OCI-LY7 (cell line): ENCODE results near the gene RHOA. TPM values are rescaled to one million over a fixed set of nuclear protein-coding genes. Genes with fewer than 3 reads are reported as not detected.

Source experiments
- BruUV-seq: library from RNA; stranded (reverse); fragments of 400-500 nt; replicated peaks from 2 replicates; lab custom pipeline; 2021; lab: Mats Ljungman, UMichigan
- CTCF ChIA-PET: fragments of 300-600 bp; sonication (Branson Sonifier 250); formaldehyde crosslinking; loops from one replicate; lab custom pipeline; 2022; ENCODE audit warnings: antibody characterized with exemption; ENCODE audit not compliant: unreplicated experiment; lab: Charles Lee
- POLR2A ChIA-PET: fragments of 300-600 bp; sonication (Branson Sonifier 250); formaldehyde crosslinking; loops from one replicate; lab custom pipeline; 2022; ENCODE audit warnings: antibody characterized with exemption; lab: Charles Lee
- DNase-seq: peaks from one replicate; pipeline ENCODE4 v3.0.0-alpha.2; 2015; ENCODE audit warnings: low spot score
- H2AFZ ChIP-seq: fragments of 200-600 bp; sonication (generic), shearing (Covaris generic); 2 replicates; pipeline ENCODE4 v1.6.1; 2014; ENCODE audit warnings: mild to moderate bottlenecking, antibody characterized with exemption, low read length, moderate library complexity
- H3K27ac ChIP-seq: fragments of 200-600 bp; sonication (generic); 2 replicates; pipeline ENCODE4 v1.5.1; 2014; ENCODE audit warnings: mixed run types, low read depth, mild to moderate bottlenecking, moderate library complexity, low read length, inconsistent platforms; ENCODE audit not compliant: poor library complexity, severe bottlenecking
- H3K36me3 ChIP-seq: fragments of 200-600 bp; sonication (generic); 2 replicates; pipeline ENCODE4 v1.6.1; 2014; ENCODE audit warnings: mild to moderate bottlenecking, antibody characterized with exemption, low read length, moderate library complexity, mixed read lengths; ENCODE audit not compliant: insufficient read depth
- H3K4me1 ChIP-seq: fragments of 200-600 bp; sonication (generic); 2 replicates; pipeline ENCODE4 v1.5.1; 2014; ENCODE audit warnings: mild to moderate bottlenecking, low read length; ENCODE audit not compliant: insufficient read depth, poor library complexity, severe bottlenecking
- H3K4me2 ChIP-seq: fragments of 200-600 bp; sonication (generic); 2 replicates; pipeline ENCODE4 v1.6.1; 2014; ENCODE audit warnings: mild to moderate bottlenecking, low read length
- H3K4me3 ChIP-seq: fragments of 200-600 bp; sonication (generic); 2 replicates; pipeline ENCODE4 v1.5.1; 2014; ENCODE audit warnings: mild to moderate bottlenecking, low read depth, low read length; ENCODE audit not compliant: poor library complexity, severe bottlenecking
- H3K79me2 ChIP-seq: fragments of 200-600 bp; sonication (generic); 2 replicates; pipeline ENCODE4 v1.6.1; 2016; ENCODE audit warnings: low read depth, mild to moderate bottlenecking, low read length, moderate library complexity, mixed read lengths; ENCODE audit not compliant: insufficient read depth
- H3K9me2 ChIP-seq: fragments of 200-600 bp; sonication (generic); 2 replicates; pipeline ENCODE4 v1.6.1; 2016; ENCODE audit warnings: mild to moderate bottlenecking, low read length, mixed read lengths; ENCODE audit not compliant: insufficient read depth
- H3K9me3 ChIP-seq: fragments of 200-600 bp; sonication (generic); 2 replicates; pipeline ENCODE4 v1.6.1; 2014; ENCODE audit warnings: mild to moderate bottlenecking, mixed run types, low read length, mixed read lengths
- H4K20me1 ChIP-seq: fragments of 200-600 bp; sonication (generic); 2 replicates; pipeline ENCODE4 v1.6.1; 2014; ENCODE audit warnings: mild to moderate bottlenecking, antibody characterized with exemption, low read length, moderate library complexity, mixed read lengths; ENCODE audit not compliant: insufficient read depth
- EZH2phosphoT487 ChIP-seq: fragments of 200-600 bp; sonication (generic); IDR thresholded peaks from 2 replicates; pipeline ENCODE4 v1.6.1; 2018; ENCODE audit warnings: low read depth, borderline replicate concordance, mild to moderate bottlenecking, mixed run types, antibody characterized with exemption, low read length, moderate library complexity, mixed read lengths
- intact Hi-C: fragments of 100-400 bp; cut with micrococcal nuclease; formaldehyde crosslinking; loops from one replicate; pipeline ENCODE4 v1.10.0; 2022; ENCODE audit not compliant: unreplicated experiment
- total RNA-seq, 2 experiments: library from RNA; depleted of rRNA in 1 of 2; stranded (reverse); fragments of >200 nt in 1 of 2; shearing (Covaris generic) in 1 of 2; gene quantifications; 2 replicates each; pipeline ENCODE4 v1.2.3, GENCODE V29; 2014 to 2022
- TF ChIP-seq, protein P1 (sequence below): fragments of 200-600 bp; sonication (generic); conservative IDR thresholded peaks from 2 replicates; pipeline ENCODE4 v1.5.1; 2014; ENCODE audit warnings: mild to moderate bottlenecking, antibody characterized with exemption, low read length, moderate library complexity, mixed read lengths

The RHOA gene
- total RNA-seq, 2 experiments from 2014 or later, result 218 to 373 TPM

DNA sequence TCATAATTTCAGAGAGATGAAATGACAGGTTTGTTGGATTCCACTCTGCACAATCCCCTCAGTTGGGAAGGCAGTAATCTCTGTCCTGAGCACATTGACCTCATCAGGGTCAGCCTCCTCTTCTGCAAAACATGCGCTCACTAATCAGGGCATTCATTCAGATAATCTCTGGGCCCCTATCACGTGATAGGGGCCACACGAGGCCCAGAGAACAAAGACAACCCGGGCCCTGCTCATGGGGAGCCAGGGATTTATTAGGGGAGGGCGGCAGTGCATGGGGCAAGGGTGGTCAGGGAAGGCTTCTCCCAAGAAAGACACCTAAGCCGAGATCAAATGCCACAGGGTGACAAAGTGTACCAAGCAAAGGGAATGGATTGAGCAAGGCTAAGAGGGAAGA, 1.6 kb upstream of the RHOA start:
- peaks cover 50% of the 10 kb centered on the region for H3K79me2 ChIP-seq
- intact Hi-C loops, result no loop called here
- DNase-seq, result no peak
- no peak overlapping the region for H2AFZ ChIP-seq
- CTCF ChIA-PET, result interaction anchor here (1.1 kb wide), 1 partner anchor 74 kb away, joined by 3 read pairs; the partner anchor contains the start of gene USP4
- peaks cover 61% of the 10 kb centered on the region for H3K4me1 ChIP-seq
- POLR2A ChIA-PET, result interaction anchor here (0.7 to 2.7 kb wide), 6 partner anchors 15 to 73 kb away, joined by 3 to 16 read pairs (median 7); partner anchors contain the start of genes NICN1 and USP4
- H3K9me3 ChIP-seq, result no peaks in the 10 kb centered on the region
- TF ChIP-seq, protein P1, sequence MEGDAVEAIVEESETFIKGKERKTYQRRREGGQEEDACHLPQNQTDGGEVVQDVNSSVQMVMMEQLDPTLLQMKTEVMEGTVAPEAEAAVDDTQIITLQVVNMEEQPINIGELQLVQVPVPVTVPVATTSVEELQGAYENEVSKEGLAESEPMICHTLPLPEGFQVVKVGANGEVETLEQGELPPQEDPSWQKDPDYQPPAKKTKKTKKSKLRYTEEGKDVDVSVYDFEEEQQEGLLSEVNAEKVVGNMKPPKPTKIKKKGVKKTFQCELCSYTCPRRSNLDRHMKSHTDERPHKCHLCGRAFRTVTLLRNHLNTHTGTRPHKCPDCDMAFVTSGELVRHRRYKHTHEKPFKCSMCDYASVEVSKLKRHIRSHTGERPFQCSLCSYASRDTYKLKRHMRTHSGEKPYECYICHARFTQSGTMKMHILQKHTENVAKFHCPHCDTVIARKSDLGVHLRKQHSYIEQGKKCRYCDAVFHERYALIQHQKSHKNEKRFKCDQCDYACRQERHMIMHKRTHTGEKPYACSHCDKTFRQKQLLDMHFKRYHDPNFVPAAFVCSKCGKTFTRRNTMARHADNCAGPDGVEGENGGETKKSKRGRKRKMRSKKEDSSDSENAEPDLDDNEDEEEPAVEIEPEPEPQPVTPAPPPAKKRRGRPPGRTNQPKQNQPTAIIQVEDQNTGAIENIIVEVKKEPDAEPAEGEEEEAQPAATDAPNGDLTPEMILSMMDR, result no peak
- peak overlapping the region; percentile 91 for H3K4me3 ChIP-seq
- peak overlapping the region; percentile 90 for H3K4me2 ChIP-seq
- H3K36me3 ChIP-seq, result peaks cover 41% of the 10 kb centered on the region
- BruUV-seq, result no TSS peak
- no peaks in the 10 kb centered on the region for H3K9me2 ChIP-seq
- H4K20me1 ChIP-seq, result peaks cover 21% of the 10 kb centered on the region
- peak overlapping the region; percentile 69 for H3K27ac ChIP-seq

DNA sequence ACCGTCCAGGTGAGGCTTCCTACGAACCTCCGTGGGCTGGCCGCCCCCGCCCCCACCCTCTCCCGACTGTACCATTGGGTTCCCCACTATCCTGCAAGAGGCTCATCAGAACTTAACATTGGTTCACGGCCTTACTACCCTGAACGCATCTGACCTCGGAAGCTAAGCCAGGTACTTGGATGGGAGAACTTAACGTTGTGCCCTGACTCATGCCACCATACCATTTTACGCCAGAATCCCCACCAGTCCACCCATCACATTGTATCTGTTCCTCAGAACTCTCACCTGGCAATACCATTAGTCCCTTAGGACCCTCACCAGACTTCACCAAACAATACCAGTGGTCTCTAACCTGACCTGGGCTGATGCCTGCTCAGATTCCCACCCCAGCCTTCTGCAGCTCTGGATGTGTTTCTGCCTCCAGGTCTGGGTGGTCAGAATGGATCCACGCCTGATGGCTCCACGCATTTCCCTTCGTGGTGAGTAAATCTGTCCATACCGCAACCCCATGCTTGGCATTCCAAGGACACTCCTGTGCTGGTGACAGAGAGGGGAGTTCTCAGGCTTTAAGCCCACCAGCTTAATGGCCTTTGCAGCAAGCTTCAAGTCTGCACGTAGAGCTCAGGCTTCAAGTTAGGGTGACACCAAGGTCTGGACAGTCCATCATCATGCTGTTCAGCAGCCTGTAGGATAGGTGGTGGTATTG, 1.0 kb upstream of the RHOA start:
- peak overlapping the region; percentile 91 for H3K4me3 ChIP-seq
- H3K4me2 ChIP-seq, result peak overlapping the region; percentile 90
- peaks cover 41% of the 10 kb centered on the region for H3K36me3 ChIP-seq
- no TSS peak for BruUV-seq
- DNase-seq, result peak; percentile 29
- peaks cover 21% of the 10 kb centered on the region for H4K20me1 ChIP-seq
- CTCF ChIA-PET, result no interaction called here
- POLR2A ChIA-PET, result interaction anchor here (0.6 to 2.7 kb wide), 8 partner anchors 16 to 79 kb away, joined by 3 to 16 read pairs (median 6); partner anchors contain the start of genes NICN1 and USP4
- H3K4me1 ChIP-seq, result peaks cover 65% of the 10 kb centered on the region
- intact Hi-C loops, result loop anchor here (1.0 kb wide), 1 partner anchor 72 kb away; the partner anchor contains the start of gene USP4
- H3K27ac ChIP-seq, result peak overlapping the region; percentile 69
- TF ChIP-seq EZH2phosphoT487, result no peak
- TF ChIP-seq, protein P1, result no peak
- peaks cover 56% of the 10 kb centered on the region for H3K79me2 ChIP-seq
- H2AFZ ChIP-seq, result no peak overlapping the region
- H3K9me3 ChIP-seq, result no peaks in the 10 kb centered on the region
- H3K9me2 ChIP-seq, result no peaks in the 10 kb centered on the region

DNA sequence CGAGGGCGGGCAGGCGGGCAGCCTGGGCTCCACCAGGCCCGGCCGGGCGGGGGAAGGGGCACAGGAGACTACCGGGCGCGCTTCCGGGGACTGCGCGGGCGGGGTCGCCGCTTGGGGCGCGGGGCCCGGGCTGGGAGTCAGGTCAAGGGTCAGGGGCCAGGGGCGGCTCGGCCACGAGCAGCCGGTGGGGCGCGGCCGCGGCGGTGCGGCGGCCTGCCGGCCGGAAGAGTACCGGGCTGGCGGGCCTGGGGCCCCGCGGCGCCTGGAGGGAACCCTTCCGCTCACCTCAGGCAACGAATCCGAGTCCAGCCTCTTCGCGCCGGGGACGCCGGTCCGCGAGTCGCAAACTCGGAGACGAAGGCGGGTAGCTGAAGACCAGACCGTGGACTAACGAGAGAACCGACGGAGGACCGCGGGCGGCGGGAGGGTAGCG, 225 bp downstream of the RHOA start:
- Histone ChIP-seq H3K9me3 (no peaks in the 10 kb centered on the region), H3K4me2 (peak overlapping the region; percentile 86), H3K9me2 (no peaks in the 10 kb centered on the region), H3K36me3 (peaks cover 33% of the 10 kb centered on the region), H3K4me3 (peak overlapping the region; percentile 91), H3K4me1 (peaks cover 65% of the 10 kb centered on the region), H3K27ac (peak overlapping the region; percentile 79), H4K20me1 (peaks cover 27% of the 10 kb centered on the region), H3K79me2 (peaks cover 68% of the 10 kb centered on the region), H2AFZ (no peak overlapping the region)
- DNase-seq, result peak; percentile 77
- ChIA-PET CTCF (interaction anchor here (0.6 kb wide), 1 partner anchor 53 kb away, joined by 3 read pairs; no protein-coding TSS in a partner anchor), POLR2A (interaction anchor here (0.6 to 2.7 kb wide), 8 partner anchors 23 to 1395 kb away, joined by 3 to 16 read pairs (median 6); partner anchors contain the start of gene USP4)
- BruUV-seq, result no TSS peak
- intact Hi-C loops, result loop anchor here (2.0 kb wide), 1 partner anchor 53 kb away; the partner anchor contains the start of gene GPX1
- TF ChIP-seq EZH2phosphoT487, result no peak
- TF ChIP-seq, protein P1, result no peak
